B cell (primary cell): ENCODE measurements around the gene MME. TPM values are rescaled to one million over a fixed set of nuclear protein-coding genes. Genes with fewer than 3 reads are reported as not detected.
"Not testable (repeated sequence)": the region's sequence is repeated elsewhere in the genome, so short reads cannot be mapped to it uniquely, and the experiment has no call there.

ENCODE experiments used
- ATAC-seq: fragments of 200-7000 bp; cut with Tn5 transposase; one replicate; pipeline ENCODE4 v1.10.0; 2021; ENCODE audit warnings: low read depth, mild to moderate bottlenecking, moderate number of reproducible peaks, moderate library complexity
- CTCF ChIA-PET: fragments of 350-600 bp; sonication (Branson Sonifier 250); formaldehyde crosslinking; loops from one replicate; lab custom pipeline; 2021; ENCODE audit warnings: antibody characterized with exemption, inconsistent platforms; lab: Charles Lee
- POLR2A ChIA-PET: fragments of 350-600 bp; sonication (Branson Sonifier 250); formaldehyde crosslinking; loops from one replicate; lab custom pipeline; 2021; ENCODE audit warnings: antibody characterized with exemption; lab: Charles Lee
- DNase-seq: peaks from one replicate; pipeline ENCODE4 v3.0.0; 2013
- H2AFZ ChIP-seq: 2 replicates; pipeline ENCODE4 v1.6.1; 2012; ENCODE audit warnings: mild to moderate bottlenecking, low read depth, low read length; ENCODE audit not compliant: insufficient read depth, poor library complexity, severe bottlenecking
- H3K27ac ChIP-seq, 2 donors: 1 replicate in 1 of 2; 2 replicates in 1 of 2; pipeline ENCODE4 v1.5.1; 2012 to 2013; ENCODE audit warnings: low read length in 2 of 2, mild to moderate bottlenecking in 2 of 2, moderate library complexity in 1 of 2
- H3K27me3 ChIP-seq, 4 experiments: fragments of 200-600 bp in 1 of 4; sonication (generic) in 1 of 4; replicated peaks in 1 of 4; 1 replicate in 2 of 4; 2 replicates in 2 of 4; pipeline versions ENCODE4 v1.6.1 to v1.7.0; 2013 to 2016; ENCODE audit warnings: low read length in 3 of 4, mild to moderate bottlenecking in 2 of 4, mixed read lengths in 1 of 4, moderate library complexity in 1 of 4; ENCODE audit not compliant: insufficient read depth in 4 of 4, control insufficient read depth in 3 of 4; ENCODE audit errors: control extremely low read depth in 1 of 4
- H3K36me3 ChIP-seq, 2 experiments: replicated peaks in 1 of 2; 1 replicate in 1 of 2; 2 replicates in 1 of 2; pipeline versions ENCODE4 v1.6.1 to v1.7.1; 2013; ENCODE audit warnings: low read length in 1 of 2; ENCODE audit not compliant: insufficient read depth in 2 of 2, control insufficient read depth in 1 of 2; ENCODE audit errors: control extremely low read depth in 1 of 2, extremely low read depth in 1 of 2
- H3K4me1 ChIP-seq, 2 donors: fragments of 200-600 bp in 1 of 2; sonication (generic) in 1 of 2; 1 replicate in 1 of 2; 2 replicates in 1 of 2; pipeline versions ENCODE4 v1.5.1 to v1.6.1; 2013 to 2017; ENCODE audit warnings: low read length in 2 of 2; ENCODE audit not compliant: control insufficient read depth in 2 of 2, insufficient read depth in 2 of 2
- H3K4me2 ChIP-seq: replicated peaks from 2 replicates; pipeline ENCODE3; 2012; ENCODE audit warnings: mild to moderate bottlenecking, low read depth, low read length; ENCODE audit not compliant: poor library complexity, severe bottlenecking
- H3K4me3 ChIP-seq, 5 experiments: fragments of 200-600 bp in 1 of 5; sonication (generic) in 1 of 5; 1 replicate in 3 of 5; 2 replicates in 2 of 5; pipeline versions ENCODE4 v1.5.1 to v1.7.0; 2011 to 2016; ENCODE audit warnings: low read length in 4 of 5, mild to moderate bottlenecking in 4 of 5, low read depth in 2 of 5, control low read depth in 1 of 5, moderate library complexity in 1 of 5; ENCODE audit not compliant: insufficient read depth in 1 of 5; ENCODE audit errors: control extremely low read depth in 1 of 5, extremely low read depth in 1 of 5
- H3K79me2 ChIP-seq: fragments of 200-600 bp; sonication (generic); one replicate; pipeline ENCODE4 v1.6.0; 2016; ENCODE audit warnings: low read length; ENCODE audit not compliant: control insufficient read depth, insufficient read depth
- H3K9ac ChIP-seq: fragments of 200-600 bp; sonication (generic); 2 replicates; pipeline ENCODE4 v1.6.1; 2017; ENCODE audit warnings: mild to moderate bottlenecking, low read length, moderate library complexity
- H3K9me3 ChIP-seq, 3 donors: one replicate each; pipeline versions ENCODE4 v1.6.1 to v1.7.1; 2013; ENCODE audit warnings: low read length in 2 of 3; ENCODE audit not compliant: control insufficient read depth in 2 of 3, insufficient read depth in 1 of 3; ENCODE audit errors: control extremely low read depth in 1 of 3
- H4K20me1 ChIP-seq: 2 replicates; pipeline ENCODE4 v1.6.0; 2012; ENCODE audit warnings: mild to moderate bottlenecking, low read length; ENCODE audit not compliant: insufficient read depth, control insufficient read depth, poor library complexity, severe bottlenecking
- H3K27ac Mint-ChIP-seq: one replicate; pipeline ENCODE4 v1.8.0; 2021; ENCODE audit warnings: mixed read lengths
- H3K27me3 Mint-ChIP-seq: one replicate; pipeline ENCODE4 v1.8.0; 2021; ENCODE audit warnings: mixed read lengths
- H3K4me1 Mint-ChIP-seq: one replicate; pipeline ENCODE4 v1.8.0; 2021; ENCODE audit warnings: mixed read lengths
- H3K4me3 Mint-ChIP-seq: one replicate; pipeline ENCODE4 v1.8.0; 2021; ENCODE audit warnings: mixed read lengths
- H3K9me3 Mint-ChIP-seq: one replicate; pipeline ENCODE4 v1.8.0; 2022; ENCODE audit warnings: mixed read lengths; ENCODE audit not compliant: insufficient read depth
- CTCF ChIP-seq: fragments of 200-600 bp; IDR thresholded peaks from one replicate; pipeline ENCODE4 v1.8.0; 2022; ENCODE audit warnings: antibody characterized with exemption, mild to moderate bottlenecking
- EZH2 ChIP-seq: IDR thresholded peaks from 2 replicates; pipeline ENCODE4 v1.6.1; 2012; ENCODE audit warnings: borderline replicate concordance, low read depth, mild to moderate bottlenecking, moderate library complexity, low read length; ENCODE audit not compliant: insufficient read depth, poor library complexity, severe bottlenecking
- WGBS: methylation state at CpG from one replicate; pipeline ENCODE4 v1.1.5; 2013; ENCODE audit warnings: missing lambda C conversion rate; ENCODE audit not compliant: insufficient coverage; 5-methylcytosine and 5-hydroxymethylcytosine counted together
- intact Hi-C: fragments of 100-400 bp; cut with micrococcal nuclease; formaldehyde crosslinking; loops from one replicate; pipeline ENCODE4 v1.10.0; 2022
- polyA plus RNA-seq: library from polyadenylated mRNA; depleted of rRNA; stranded (reverse); fragments of >200 nt; gene quantifications from 2 replicates; pipeline ENCODE4 v1.2.3, GENCODE V29; 2012
- total RNA-seq, 2 donors: library from RNA; stranded (reverse); fragments of 120-200 nt in 1 of 2; gene quantifications; 1 replicate in 1 of 2; 2 replicates in 1 of 2; pipeline versions ENCODE4 v1.2.3 to v1.2.4, GENCODE V29; 2013 to 2022

The MME gene
- total and polyA plus RNA-seq, 2 donors (not counting 1 experiment from before 2014, with no cell fraction given), result 0.88 to 11.2 TPM

GRCh38 chr3:155211266-155211665, 131.1 kb downstream of the MME start:
- intact Hi-C loops, result no loop called here
- Mint-ChIP-seq H3K4me3 (no peak overlapping the region), H3K27me3 (no peaks in the 10 kb centered on the region), H3K4me1 (peaks cover 7% of the 10 kb centered on the region), H3K9me3 (no peaks in the 10 kb centered on the region), H3K27ac (no peak overlapping the region)
- Histone ChIP-seq H3K27ac (no peak overlapping the region), H3K36me3 (no peaks in the 10 kb centered on the region), H3K27me3 (no peaks in the 10 kb centered on the region), H2AFZ (no peak overlapping the region), H3K4me2 (no peak overlapping the region), H4K20me1 (no peaks in the 10 kb centered on the region), H3K79me2 (no peaks in the 10 kb centered on the region), H3K9ac (no peak overlapping the region), H3K9me3 (no peaks in the 10 kb centered on the region), H3K4me1 (no peaks in the 10 kb centered on the region), H3K4me3 (no peak overlapping the region)
- ChIA-PET CTCF (interaction anchor here (1.1 kb wide), 1 partner anchor 9 kb away, joined by 3 read pairs; no protein-coding TSS in a partner anchor), POLR2A (no interaction called here)
- ATAC-seq (no peak), DNase-seq (no peak)
- WGBS, result no CpG with 5 or more reads among the region's 2 CpGs
- TF ChIP-seq CTCF (no peak), EZH2 (no peak)

- H3K9ac ChIP-seq, result no peak overlapping the region
- H3K79me2 ChIP-seq, result no peaks in the 10 kb centered on the region
- ATAC-seq, result no peak
- Mint-ChIP-seq H3K27ac (no peak overlapping the region), H3K4me3 (no peak overlapping the region), H3K27me3 (no peaks in the 10 kb centered on the region), H3K9me3 (no peaks in the 10 kb centered on the region), H3K4me1 (peaks cover 7% of the 10 kb centered on the region)
- intact Hi-C loops, result no loop called here
- no peak overlapping the region for H3K4me3 ChIP-seq
- no peaks in the 10 kb centered on the region for H3K27me3 ChIP-seq
- H3K4me2 ChIP-seq, result no peak overlapping the region
- ChIA-PET CTCF (no interaction called here), POLR2A (no interaction called here)
- no peak overlapping the region for H3K27ac ChIP-seq
- H2AFZ ChIP-seq, result no peak overlapping the region
- TF ChIP-seq EZH2, result no peak
- no peak for TF ChIP-seq CTCF
- no peaks in the 10 kb centered on the region for H4K20me1 ChIP-seq
- H3K9me3 ChIP-seq, result no peaks in the 10 kb centered on the region
- no peaks in the 10 kb centered on the region for H3K36me3 ChIP-seq
- DNase-seq, result no peak
- no peaks in the 10 kb centered on the region for H3K4me1 ChIP-seq
Measured at GRCh38 chr3:155211940-155212339, 131.8 kb downstream of the MME start.

- H3K27ac ChIP-seq, H3K27ac Mint-ChIP-seq, H3K36me3 ChIP-seq, H3K4me2 ChIP-seq, H4K20me1 ChIP-seq, H3K4me3 Mint-ChIP-seq, H3K9me3 Mint-ChIP-seq, H3K4me3 ChIP-seq, ATAC-seq, POLR2A ChIA-PET, H3K79me2 ChIP-seq, H3K4me1 ChIP-seq, H3K9me3 ChIP-seq, CTCF ChIA-PET, DNase-seq, H3K27me3 Mint-ChIP-seq, H2AFZ ChIP-seq, H3K27me3 ChIP-seq, intact Hi-C loops, H3K4me1 Mint-ChIP-seq, H3K9ac ChIP-seq: not testable (repeated sequence)
- WGBS, result no CpG with 5 or more reads among the region's 3 CpGs
Measured at GRCh38 chr3:155216007-155216406, 135.9 kb downstream of the MME start.
